Measurements from ENCODE around the gene TBCK.

GRCh38 chr4:105994841-105995501 lies 321.0 kb downstream of the TBCK start:
- TF ChIP-seq CTCF (IDR thresholded peaks at IDR 0.05; ENCODE audit: low read length) (no peak), EZH2 (optimal IDR thresholded peaks at IDR 0.05; ENCODE audit: low read depth, low read length) (no peak), EZH2phosphoT487 (IDR thresholded peaks at IDR 0.05; ENCODE audit: low read length) (no peak)

Measured in MM.1S (cell line).